HEK293 (cell line): ENCODE measurements around the gene ABR.

Experiments used
- GFI1B ChIP-seq: fragments of 450-650 bp; formaldehyde crosslinking; IDR thresholded peaks from 2 replicates; pipeline ENCODE4 v1.5.1; 2016; ENCODE audit warnings: missing biosample characterization, missing genetic modification characterization
- GLIS1 ChIP-seq: fragments of 450-650 bp; formaldehyde crosslinking; IDR thresholded peaks from 2 replicates; pipeline ENCODE4 v1.5.1; 2016; ENCODE audit warnings: missing biosample characterization, missing genetic modification characterization
- IKZF3 ChIP-seq: fragments of 450-650 bp; IDR thresholded peaks from 2 replicates; pipeline ENCODE4 v1.5.0; 2018; ENCODE audit warnings: missing biosample characterization, mild to moderate bottlenecking, missing genetic modification characterization, moderate library complexity
- KLF8 ChIP-seq: fragments of 450-650 bp; formaldehyde crosslinking; IDR thresholded peaks from 2 replicates; pipeline ENCODE4 v1.5.1; 2016; ENCODE audit warnings: missing biosample characterization, missing genetic modification characterization
- PRDM1 ChIP-seq: fragments of 450-650 bp; formaldehyde crosslinking; IDR thresholded peaks from 2 replicates; pipeline ENCODE4; 2016; ENCODE audit warnings: missing biosample characterization, missing genetic modification characterization
- PRDM2 ChIP-seq: fragments of 450-650 bp; formaldehyde crosslinking; IDR thresholded peaks from 2 replicates; pipeline ENCODE4 v1.5.1; 2016; ENCODE audit warnings: missing biosample characterization, missing genetic modification characterization, borderline replicate concordance
- SP7 ChIP-seq: fragments of 450-650 bp; formaldehyde crosslinking; IDR thresholded peaks from 2 replicates; pipeline ENCODE4 v1.5.1; 2016; ENCODE audit warnings: missing biosample characterization, missing genetic modification characterization
- TRIM28 ChIP-seq: IDR thresholded peaks from 2 replicates; pipeline ENCODE4 v1.6.1; 2011; ENCODE audit warnings: low read length, control low read depth, borderline replicate concordance
- ZBTB10 ChIP-seq: fragments of 450-650 bp; formaldehyde crosslinking; IDR thresholded peaks from 2 replicates; pipeline ENCODE4 v1.5.1; 2016; ENCODE audit warnings: missing biosample characterization, missing genetic modification characterization
- ZEB2 ChIP-seq: fragments of 450-650 bp; formaldehyde crosslinking; IDR thresholded peaks from 2 replicates; pipeline ENCODE4 v1.5.1; 2016; ENCODE audit warnings: missing biosample characterization, missing genetic modification characterization
- ZFHX2 ChIP-seq: fragments of 450-650 bp; formaldehyde crosslinking; conservative IDR thresholded peaks from 2 replicates; pipeline ENCODE4 v1.5.1; 2016; ENCODE audit warnings: missing biosample characterization, missing genetic modification characterization
- ZFP37 ChIP-seq: fragments of 450-650 bp; formaldehyde crosslinking; IDR thresholded peaks from 2 replicates; pipeline ENCODE4 v1.5.1; 2016; ENCODE audit warnings: missing biosample characterization, missing genetic modification characterization
- ZIC2 ChIP-seq: fragments of 450-650 bp; formaldehyde crosslinking; IDR thresholded peaks from 2 replicates; pipeline ENCODE4 v1.5.1; 2016; ENCODE audit warnings: missing biosample characterization, missing genetic modification characterization
- ZNF10 ChIP-seq: fragments of 450-650 bp; formaldehyde crosslinking; IDR thresholded peaks from 2 replicates; pipeline ENCODE4 v1.5.1; 2017; ENCODE audit warnings: missing biosample characterization, missing genetic modification characterization
- ZNF133 ChIP-seq: fragments of 450-650 bp; formaldehyde crosslinking; IDR thresholded peaks from 2 replicates; pipeline ENCODE4 v1.5.1; 2016; ENCODE audit warnings: missing biosample characterization, missing genetic modification characterization
- ZNF184 ChIP-seq: fragments of 450-650 bp; IDR thresholded peaks from 2 replicates; pipeline ENCODE4 v1.5.1; 2018; ENCODE audit warnings: missing biosample characterization, mild to moderate bottlenecking, missing genetic modification characterization
- ZNF211 ChIP-seq: fragments of 450-650 bp; formaldehyde crosslinking; IDR thresholded peaks from 2 replicates; pipeline ENCODE4 v1.5.1; 2016; ENCODE audit warnings: low read depth, missing biosample characterization, missing genetic modification characterization
- ZNF214 ChIP-seq: fragments of 450-650 bp; formaldehyde crosslinking; IDR thresholded peaks from 2 replicates; pipeline ENCODE4 v1.5.1; 2017; ENCODE audit warnings: missing biosample characterization, mild to moderate bottlenecking, missing genetic modification characterization, borderline replicate concordance
- ZNF24 ChIP-seq: fragments of 450-650 bp; formaldehyde crosslinking; IDR thresholded peaks from 2 replicates; pipeline ENCODE4 v1.5.1; 2016; ENCODE audit warnings: missing biosample characterization, missing genetic modification characterization
- ZNF394 ChIP-seq: fragments of 450-650 bp; formaldehyde crosslinking; IDR thresholded peaks from 2 replicates; pipeline ENCODE4 v1.5.1; 2016; ENCODE audit warnings: missing biosample characterization, missing genetic modification characterization, mild to moderate bottlenecking, moderate library complexity, borderline replicate concordance
- ZNF518A ChIP-seq: fragments of 450-650 bp; formaldehyde crosslinking; conservative IDR thresholded peaks from 2 replicates; pipeline ENCODE4 v1.5.1; 2016; ENCODE audit warnings: low read depth, missing biosample characterization, missing genetic modification characterization
- ZNF692 ChIP-seq: fragments of 450-650 bp; formaldehyde crosslinking; IDR thresholded peaks from 2 replicates; pipeline ENCODE4 v1.5.1; 2016; ENCODE audit warnings: missing biosample characterization, missing genetic modification characterization
- ZSCAN23 ChIP-seq: fragments of 450-650 bp; formaldehyde crosslinking; IDR thresholded peaks from 2 replicates; pipeline ENCODE4 v1.5.1; 2016; ENCODE audit warnings: missing biosample characterization, missing genetic modification characterization
- ZSCAN5A ChIP-seq: fragments of 450-650 bp; formaldehyde crosslinking; IDR thresholded peaks from 2 replicates; pipeline ENCODE4 v1.5.1; 2016; ENCODE audit warnings: missing biosample characterization, missing genetic modification characterization

ABR gene

GRCh38 chr17:969811-970355, 209.9 kb downstream of the ABR start (continued):
- TF ChIP-seq PRDM2 (tag by site-specific recombination) (no peak), GLIS1 (no peak), ZFP37 (no peak), ZSCAN23 (tag by site-specific recombination) (no peak), ZNF518A (tag by site-specific recombination) (no peak), ZSCAN5A (tag by site-specific recombination) (no peak), ZNF24 (0 out of 2 replicates have a peak, but pooled peaks have one; percentile 30), ZNF10 (tag by site-specific recombination) (no peak), IKZF3 (tag by site-specific recombination) (peak; percentile 8; the same call in 1 of the 2 replicates), ZEB2 (peak; percentile 26; the same call in 1 of the 2 replicates), ZNF211 (no peak), PRDM1 (tag by site-specific recombination) (peak; percentile 56; the same call in 1 of the 2 replicates), ZNF184 (tag by site-specific recombination) (no peak), ZNF133 (no peak), SP7 (tag by site-specific recombination) (peak; percentile 65; the same call in 1 of the 2 replicates), ZNF214 (tag by site-specific recombination) (no peak), ZBTB10 (tag by site-specific recombination) (no peak), ZIC2 (peak; percentile 38), ZNF394 (tag by site-specific recombination) (no peak), GFI1B (tag by site-specific recombination) (no peak), TRIM28 (no peak), ZNF692 (tag by site-specific recombination) (no peak), KLF8 (tag by site-specific recombination) (peak; percentile 53; the same call in 1 of the 2 replicates), ZFHX2 (tag by site-specific recombination) (no peak)
